Endothelial cell of hepatic sinusoid (primary cell): ENCODE data around the gene TMTC3.
"Not testable (repeated sequence)": the region's sequence is repeated elsewhere in the genome, so short reads cannot be mapped to it uniquely, and the experiment has no call there.

Experiments used
- in situ Hi-C: cut with HindIII; loops from 2 replicates; pipeline ENCODE4 v1.10.0; 2017; ENCODE audit warnings: low sequenced_read_pairs

Gene TMTC3

GRCh38 chr12:88141774-88142609, at the start of gene TMTC3, which contains the start of gene CEP290:
Gene TMTC3, plus strand, starts transcription at chr12:88142307. Its CDS starts 6,009 bp downstream, at chr12:88148316.
Gene CEP290, minus strand, starts transcription at chr12:88142088. Its CDS starts 781 bp downstream, at chr12:88141307.
- in situ Hi-C loops = no loop called here

DNA sequence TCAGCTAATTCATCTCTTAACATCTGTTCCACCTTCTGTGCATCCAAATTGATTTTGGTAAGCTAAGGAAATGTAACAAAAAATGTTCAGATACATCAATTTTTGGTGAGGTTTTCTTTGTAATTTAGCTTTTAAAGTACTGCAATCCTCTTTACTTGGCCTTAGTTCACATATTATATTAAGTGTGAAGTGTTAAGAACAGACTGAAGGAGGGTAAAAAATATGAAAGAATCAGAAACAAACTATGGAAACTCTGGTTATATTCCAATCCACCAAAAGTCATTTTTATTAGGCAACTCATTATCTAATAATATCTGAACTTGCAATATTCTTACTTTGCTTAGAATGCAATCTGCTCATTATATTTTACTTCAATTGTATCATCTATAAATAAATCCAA, 49.3 kb upstream of the TMTC3 start:
- in situ Hi-C loops = no loop called here

GRCh38 chr12:88093573-88093972, 48.5 kb upstream of the TMTC3 start:
- in situ Hi-C loops = no loop called here

DNA sequence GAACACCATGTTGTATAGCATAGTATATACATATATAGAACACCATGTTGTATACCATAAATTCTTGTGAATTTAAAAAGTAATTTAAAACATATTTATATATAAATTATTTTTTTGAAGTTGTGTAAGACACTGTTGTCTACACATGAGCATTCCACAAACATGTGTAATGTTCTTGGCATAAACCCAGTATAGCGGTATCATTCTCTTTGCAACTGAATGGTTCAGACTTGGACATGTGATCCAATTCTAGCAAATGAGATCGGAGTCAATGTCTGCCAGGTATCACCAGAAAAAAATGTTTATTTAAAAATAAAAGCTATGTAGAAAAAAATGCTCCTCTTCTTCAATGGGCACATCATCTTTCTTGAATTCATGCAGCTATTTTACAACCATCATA, 34.1 kb upstream of the TMTC3 start:
- in situ Hi-C loops = no loop called here

DNA sequence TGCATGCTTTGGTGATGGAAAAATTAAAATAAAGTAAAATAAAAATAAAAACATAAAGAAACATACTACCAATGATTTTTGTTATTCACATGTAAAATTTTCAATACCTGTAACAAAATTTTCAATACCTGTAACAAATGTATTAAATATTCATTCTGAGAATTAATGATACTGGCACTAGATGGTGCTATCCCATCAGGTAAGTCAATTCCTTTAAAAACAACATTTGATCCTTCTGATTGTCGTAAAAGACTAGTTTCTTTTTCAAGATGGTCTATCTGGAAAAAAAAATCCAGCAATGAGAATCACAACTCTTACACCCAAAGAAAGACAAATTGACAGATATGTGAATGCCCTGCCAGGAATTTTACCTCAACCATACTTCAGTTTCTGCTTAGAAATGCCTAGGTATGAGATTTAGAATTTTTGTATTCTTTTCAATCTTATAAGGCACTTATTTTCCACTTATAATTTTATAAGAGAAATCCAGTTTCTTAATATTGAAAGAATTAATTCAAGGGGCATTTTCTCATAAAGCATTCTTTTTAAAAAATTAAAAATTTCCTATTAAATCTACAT, 30.9 kb upstream of the TMTC3 start:
- in situ Hi-C loops = no loop called here

DNA sequence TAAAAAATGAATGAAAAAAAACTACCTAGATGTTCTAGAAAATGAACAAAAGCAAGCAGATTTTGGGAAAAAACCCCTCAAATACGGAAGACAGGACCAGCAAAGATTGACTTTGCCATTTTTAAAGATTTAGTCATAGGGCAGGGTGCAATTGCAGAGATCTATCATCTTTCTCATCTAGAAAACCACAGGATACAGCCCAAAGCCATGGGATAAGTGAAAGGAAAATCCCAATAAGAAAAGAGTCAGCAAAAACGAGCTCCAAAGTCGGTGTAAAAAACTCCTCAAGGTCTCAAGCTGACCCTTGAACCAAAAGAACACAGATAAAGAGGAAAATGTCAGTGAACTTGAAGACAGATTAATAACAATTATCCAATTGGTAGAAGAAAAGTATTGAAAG, 28.2 kb upstream of the TMTC3 start:
- in situ Hi-C loops = no loop called here

GRCh38 chr12:88122666-88123065, 19.4 kb upstream of the TMTC3 start:
- in situ Hi-C loops = no loop called here

- in situ Hi-C loops = no loop called here
Measured at GRCh38 chr12:88127099-88127498, 15.0 kb upstream of the TMTC3 start.

GRCh38 chr12:88127855-88128254, 14.3 kb upstream of the TMTC3 start:
- in situ Hi-C loops = no loop called here

DNA sequence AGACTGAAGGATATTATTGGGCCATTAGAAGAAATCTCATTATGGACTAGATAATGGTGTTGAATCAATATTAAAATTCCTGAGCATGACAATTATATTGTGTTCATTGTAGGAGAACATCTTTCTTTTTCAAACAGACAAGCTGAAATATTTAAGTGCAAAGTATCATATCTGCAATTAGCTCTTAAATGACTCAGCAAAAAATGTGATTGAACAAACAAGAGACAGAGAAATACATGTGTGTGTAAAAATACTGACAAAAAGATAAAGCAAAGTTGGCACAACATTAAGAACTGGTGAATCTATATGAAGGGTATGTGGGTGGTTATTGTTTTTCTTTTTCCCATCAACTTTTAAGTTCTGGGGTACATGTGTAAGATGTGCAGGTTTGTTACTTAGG, 9.7 kb upstream of the TMTC3 start:
- in situ Hi-C loops = no loop called here

- in situ Hi-C loops = not testable (repeated sequence)
Measured at GRCh38 chr12:88133181-88133580, 8.9 kb upstream of the TMTC3 start.

DNA sequence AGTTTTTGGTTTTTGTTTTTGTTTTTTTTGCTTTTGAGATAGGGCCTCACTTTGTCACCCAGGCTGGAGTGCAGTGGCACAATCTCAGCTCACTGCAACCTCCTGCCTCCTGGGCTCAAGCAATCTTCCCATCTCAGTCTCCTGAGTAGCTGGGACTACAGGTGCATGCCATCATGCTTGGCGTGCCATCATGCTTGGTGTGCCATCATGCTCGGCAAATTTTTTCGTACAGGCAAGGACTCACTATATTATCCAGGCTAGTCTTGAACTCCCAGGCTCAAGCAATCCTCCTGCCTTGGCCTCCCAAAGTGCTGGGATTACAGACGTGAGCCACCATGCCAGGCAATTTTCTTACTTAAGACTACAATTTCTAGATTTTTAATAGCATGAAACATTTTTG, 2.4 kb upstream of the TMTC3 start:
- in situ Hi-C loops = not testable (repeated sequence)

- in situ Hi-C loops = no loop called here
Measured at GRCh38 chr12:88141425-88141773, 708 bp upstream of the TMTC3 start.

DNA sequence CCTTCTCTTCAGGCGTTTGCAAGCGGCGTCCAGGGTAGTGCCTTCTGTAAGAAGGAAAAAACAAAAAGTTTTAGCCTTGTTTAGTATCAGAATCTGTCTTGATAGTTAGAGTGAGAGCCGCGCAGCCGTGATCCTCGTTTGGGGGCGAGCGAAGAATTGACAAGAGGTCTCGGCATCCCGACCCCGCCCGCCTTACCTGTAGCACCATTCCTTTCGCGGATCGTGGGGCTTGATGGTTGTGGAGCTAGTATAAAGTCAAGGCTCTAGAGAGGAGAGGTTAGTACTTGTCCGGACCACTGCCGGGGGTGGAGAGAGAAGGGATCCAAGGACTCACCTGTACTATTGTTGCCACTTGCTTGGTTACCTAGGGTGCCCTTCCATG, 494 bp downstream of the TMTC3 start:
- in situ Hi-C loops = no loop called here

- in situ Hi-C loops = no loop called here
Measured at GRCh38 chr12:88144037-88144436, 1.9 kb downstream of the TMTC3 start.

- in situ Hi-C loops = no loop called here
Measured at GRCh38 chr12:88144546-88145468, 2.7 kb downstream of the TMTC3 start.

DNA sequence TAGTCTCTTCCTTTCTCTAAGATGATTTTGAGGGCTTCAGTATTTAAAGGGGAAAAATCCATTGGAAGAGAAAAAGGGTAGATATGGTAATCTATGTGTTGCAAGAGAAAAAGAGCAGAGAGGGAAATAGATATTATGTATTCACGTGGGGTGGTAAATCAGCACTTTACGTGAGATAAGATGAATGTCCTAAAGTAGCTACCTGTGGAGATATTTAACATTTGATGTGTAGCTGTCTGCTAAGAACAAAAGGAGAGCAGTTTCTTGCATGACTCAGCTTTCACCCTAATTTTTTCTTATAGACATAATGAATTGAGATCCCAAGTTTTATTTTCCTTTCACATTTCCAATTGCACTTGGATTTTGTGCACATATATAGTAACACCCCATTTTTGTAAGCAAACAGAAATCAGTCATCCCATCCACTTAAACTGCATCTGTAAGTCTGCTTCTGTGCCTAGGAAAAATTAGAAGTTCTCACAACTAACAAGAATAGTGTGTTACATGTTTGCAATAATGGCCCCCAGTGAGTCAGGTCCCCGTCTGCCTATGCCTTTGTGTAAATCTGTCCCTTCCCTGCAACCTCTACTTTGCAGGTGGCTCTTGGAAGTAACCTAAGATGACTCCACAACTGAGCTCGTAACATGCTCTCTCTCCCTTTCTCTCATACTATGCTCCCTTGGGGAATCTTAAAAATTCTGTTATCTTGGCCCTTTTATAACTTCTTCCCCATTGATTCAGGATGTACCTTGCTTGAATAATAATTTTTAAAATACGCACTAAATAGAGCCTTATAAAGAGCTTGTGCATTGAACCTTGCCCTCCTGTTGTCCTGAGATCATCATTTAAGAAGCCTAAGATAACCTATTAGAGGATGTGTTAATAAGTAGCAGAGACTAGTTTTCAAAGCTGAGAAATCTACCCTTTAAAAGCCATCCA, 3.7 kb downstream of the TMTC3 start:
- in situ Hi-C loops = no loop called here

- in situ Hi-C loops = no loop called here
Measured at GRCh38 chr12:88150063-88150462, 8.0 kb downstream of the TMTC3 start.

- in situ Hi-C loops = no loop called here
Measured at GRCh38 chr12:88153959-88154358, 11.9 kb downstream of the TMTC3 start.

- in situ Hi-C loops = no loop called here
Measured at GRCh38 chr12:88156075-88156654, 14.1 kb downstream of the TMTC3 start.
